Measurements from ENCODE around the gene SLITRK1. TPM values are rescaled to one million over a fixed set of nuclear protein-coding genes. Genes with fewer than 3 reads are reported as not detected.

SLITRK1 gene
- total RNA-seq, 1 donor from 2014 or later: not detected

DNA sequence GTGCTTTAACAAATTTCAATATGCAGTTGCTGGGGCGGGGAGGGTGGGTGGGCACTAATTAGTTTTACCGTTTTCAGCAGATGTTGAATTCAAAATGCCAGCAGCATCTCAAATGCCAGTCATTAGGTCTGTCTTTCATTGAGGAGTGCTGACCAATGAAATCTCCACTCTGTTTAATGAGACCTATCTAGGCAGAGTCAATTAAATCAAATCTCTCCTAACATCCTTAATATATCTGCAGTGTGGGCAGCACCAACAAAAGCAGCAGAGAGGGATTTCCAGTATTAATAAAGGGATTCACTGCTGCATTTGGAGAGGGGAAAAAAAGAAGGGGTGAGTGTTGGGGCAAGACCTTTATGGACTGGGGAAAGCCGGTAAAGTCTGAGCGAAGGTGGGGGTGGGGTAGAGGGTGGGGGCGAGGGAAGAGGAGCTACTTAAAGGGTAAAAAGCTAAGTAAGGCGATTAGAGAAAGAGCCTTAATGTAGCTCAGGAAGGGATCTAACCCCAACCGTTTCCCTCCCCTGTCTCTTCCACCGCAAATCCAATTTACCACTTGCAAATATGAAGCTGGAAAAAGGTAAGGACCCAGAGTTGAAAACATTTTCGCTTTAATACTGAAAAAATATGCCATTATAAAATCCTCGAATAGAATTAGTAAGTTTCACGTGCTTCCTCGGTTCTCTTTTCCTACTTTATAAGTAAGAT is 4.5 kb downstream of the SLITRK1 start:
- intact Hi-C loops (cut with DNase I): no loop called here
- DNase-seq (ENCODE audit: missing footprints) (no peak), ATAC-seq (no peak)

- intact Hi-C loops (cut with DNase I): no loop called here
- no peak for ATAC-seq
Observed at GRCh38 chr13:83876546-83876945, 5.7 kb downstream of the SLITRK1 start.

DNA sequence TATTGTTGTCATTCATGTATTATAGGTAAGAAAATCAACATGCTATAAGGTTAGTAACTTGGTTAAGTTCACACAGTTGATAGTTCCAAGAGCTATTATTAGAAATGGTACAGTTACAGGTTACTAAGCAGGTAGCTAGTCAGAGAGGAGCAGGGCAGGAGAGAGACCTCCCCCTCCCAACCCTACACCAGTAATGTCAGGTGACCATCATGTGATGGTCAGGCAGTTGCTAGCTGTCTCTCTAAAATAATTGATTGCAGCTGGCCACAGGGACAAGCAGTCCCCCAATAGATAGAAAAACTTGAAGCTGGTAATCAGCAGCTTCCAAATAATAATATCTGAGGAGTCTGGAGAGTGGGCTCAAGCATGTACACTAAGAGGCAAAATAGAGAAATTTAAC is 14.6 kb downstream of the SLITRK1 start:
- intact Hi-C loops (cut with DNase I): no loop called here
- DNase-seq (ENCODE audit: missing footprints): no peak
- ATAC-seq: no peak

More at GRCh38 chr13:83876546-83876945, 5.7 kb downstream of the SLITRK1 start:
- DNase-seq (ENCODE audit: missing footprints): no peak

GRCh38 chr13:83865161-83866137 is 16.8 kb downstream of the SLITRK1 start:
- ATAC-seq: no peak
- intact Hi-C loops (cut with DNase I): no loop called here
- no peak for DNase-seq (ENCODE audit: missing footprints)

GRCh38 chr13:83853771-83854170 is 28.5 kb downstream of the SLITRK1 start:
- DNase-seq (ENCODE audit: missing footprints) (no peak), ATAC-seq (no peak)
- intact Hi-C loops (cut with DNase I): no loop called here

- intact Hi-C loops (cut with DNase I): no loop called here
- DNase-seq (ENCODE audit: missing footprints): no peak
- ATAC-seq: no peak
Observed at GRCh38 chr13:83845106-83845505, 37.2 kb downstream of the SLITRK1 start.

DNA sequence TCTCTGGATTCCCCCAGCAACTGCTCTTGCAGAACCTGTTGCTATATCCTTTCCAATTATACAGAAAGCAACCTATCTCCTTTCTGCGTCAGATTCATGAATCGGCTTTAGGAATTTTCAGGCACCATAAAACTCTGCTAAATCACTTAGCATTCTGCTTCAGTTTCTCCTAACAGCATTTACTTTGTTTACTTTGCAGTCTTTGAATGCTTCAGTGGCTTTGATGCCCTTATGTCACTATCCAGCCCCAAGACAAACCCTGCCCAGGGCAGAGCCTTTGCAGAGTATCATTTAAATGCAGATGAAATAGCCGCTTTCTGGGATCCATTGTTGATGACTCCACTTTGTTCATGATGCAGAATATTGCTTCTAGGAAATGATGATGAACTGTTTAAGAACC is 43.1 kb downstream of the SLITRK1 start:
- intact Hi-C loops (cut with DNase I): no loop called here
- ATAC-seq: no peak
- no peak for DNase-seq (ENCODE audit: missing footprints)

GRCh38 chr13:83831796-83832195 is 50.5 kb downstream of the SLITRK1 start:
- intact Hi-C loops (cut with DNase I): no loop called here
- DNase-seq (ENCODE audit: missing footprints) (no peak), ATAC-seq (no peak)

DNA sequence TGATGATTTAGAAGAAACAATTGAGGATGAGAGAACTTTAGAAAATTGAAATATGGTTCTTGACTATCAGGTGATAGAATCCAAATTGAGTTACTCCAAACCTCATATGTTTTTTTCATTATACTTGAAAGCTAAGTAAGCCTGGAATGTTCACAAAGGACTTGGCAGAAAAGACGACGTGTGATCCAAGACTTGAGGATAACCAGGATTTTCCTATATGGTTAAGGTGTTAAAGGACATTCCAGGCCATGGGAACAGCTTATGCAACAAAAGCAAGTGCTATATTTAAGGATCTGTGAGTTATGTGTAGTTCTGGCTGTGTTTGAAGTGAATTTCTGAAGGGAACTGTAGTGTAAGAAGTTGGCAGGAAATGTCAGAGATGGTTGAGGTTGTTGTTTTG is 52.5 kb downstream of the SLITRK1 start:
- ATAC-seq (no peak), DNase-seq (ENCODE audit: missing footprints) (no peak)
- intact Hi-C loops (cut with DNase I): no loop called here

- intact Hi-C loops (cut with DNase I): no loop called here
- ATAC-seq: no peak
- DNase-seq (ENCODE audit: missing footprints): no peak
Observed at GRCh38 chr13:83827338-83827737, 54.9 kb downstream of the SLITRK1 start.
